Retina (tissue), 1 donor: Measurements from ENCODE around the gene PCDH15.

ENCODE experiments used
- DNase-seq: peaks from one replicate; pipeline ENCODE4 v3.0.0-alpha.2; 2016

PCDH15 gene

DNA sequence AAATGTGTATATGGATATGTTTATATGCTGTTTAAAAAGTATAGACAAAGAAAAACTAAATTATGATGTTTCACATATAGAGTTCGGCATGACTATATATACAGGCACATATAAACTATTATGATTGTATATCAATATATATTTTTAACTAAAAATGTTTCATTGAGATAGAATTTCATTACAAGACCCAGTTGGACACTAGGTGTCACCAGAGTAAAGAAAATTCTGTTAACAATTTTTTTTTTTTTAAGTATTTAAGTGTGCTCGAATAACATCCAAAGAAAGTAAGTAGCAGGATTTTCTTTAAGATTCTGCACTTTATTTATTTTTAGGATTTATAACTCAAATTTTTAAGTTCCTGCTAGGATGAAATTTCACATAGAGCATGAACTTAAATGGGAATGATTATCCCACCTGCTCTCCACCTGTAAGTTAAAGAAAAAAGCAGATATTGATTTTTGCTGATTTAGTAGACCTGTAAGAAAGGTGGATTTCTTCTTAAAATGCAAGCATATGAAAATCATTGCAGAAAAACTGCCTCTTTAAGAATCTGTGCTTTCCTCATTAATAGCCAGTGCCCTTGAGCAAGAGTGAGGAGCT lies 961.5 kb downstream of the PCDH15 start:
- no peak for DNase-seq

DNA sequence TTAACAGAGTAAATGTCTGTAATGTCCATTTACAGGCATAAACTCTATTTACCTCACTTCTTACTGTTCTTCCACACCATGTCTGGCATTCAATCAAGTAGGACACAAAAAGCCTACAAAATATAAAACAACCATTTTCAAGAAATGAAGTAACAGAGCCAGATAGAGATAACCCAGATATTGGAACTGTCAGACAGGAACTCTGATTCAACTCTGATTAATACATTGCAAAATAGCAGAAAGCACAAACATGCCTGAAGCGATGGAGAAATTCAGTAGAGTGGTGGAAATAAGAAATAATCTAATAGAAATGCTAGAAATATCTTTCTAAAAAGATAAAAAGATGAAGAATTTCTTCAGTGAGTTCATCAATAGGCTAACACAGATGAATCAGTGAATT lies 964.4 kb downstream of the PCDH15 start:
- DNase-seq = no peak

DNA sequence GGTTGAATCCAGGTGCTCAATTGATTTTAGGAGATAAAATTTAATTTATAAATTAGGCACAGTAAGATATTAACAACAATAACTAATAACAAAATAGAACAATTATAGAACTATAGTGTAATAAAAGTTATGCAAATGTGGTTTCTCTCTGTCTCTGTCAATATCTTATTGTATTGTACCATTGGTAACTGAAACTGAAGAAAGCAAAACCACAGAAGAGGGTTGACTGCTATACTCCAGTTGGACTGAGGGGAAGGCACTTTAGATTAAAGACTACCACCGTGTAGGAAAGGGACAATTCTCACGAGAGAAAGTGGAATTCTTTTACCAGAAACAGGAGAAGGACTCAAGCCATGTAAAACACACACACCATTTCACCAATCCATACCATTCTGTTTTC lies 967.1 kb downstream of the PCDH15 start:
- no peak for DNase-seq

DNA sequence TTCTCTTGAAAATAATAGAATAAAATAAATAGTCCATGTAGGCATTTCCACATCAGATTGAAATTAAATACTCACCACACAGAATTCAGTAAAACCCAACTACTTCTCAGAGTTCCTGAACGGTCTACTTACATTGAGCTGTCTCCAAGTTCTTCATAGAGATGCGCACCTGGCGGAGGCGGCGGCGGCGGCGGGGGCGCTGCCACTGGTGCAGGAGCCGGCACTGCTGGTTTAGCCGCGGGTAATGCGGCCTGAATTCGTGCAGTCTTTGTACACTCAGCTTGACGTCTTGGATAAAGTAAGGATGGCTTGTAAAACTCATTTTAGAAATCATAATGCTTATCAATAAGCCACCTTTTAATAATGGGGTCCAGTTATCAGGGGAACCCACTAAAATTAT lies 973.8 kb downstream of the PCDH15 start:
- DNase-seq = no peak

DNA sequence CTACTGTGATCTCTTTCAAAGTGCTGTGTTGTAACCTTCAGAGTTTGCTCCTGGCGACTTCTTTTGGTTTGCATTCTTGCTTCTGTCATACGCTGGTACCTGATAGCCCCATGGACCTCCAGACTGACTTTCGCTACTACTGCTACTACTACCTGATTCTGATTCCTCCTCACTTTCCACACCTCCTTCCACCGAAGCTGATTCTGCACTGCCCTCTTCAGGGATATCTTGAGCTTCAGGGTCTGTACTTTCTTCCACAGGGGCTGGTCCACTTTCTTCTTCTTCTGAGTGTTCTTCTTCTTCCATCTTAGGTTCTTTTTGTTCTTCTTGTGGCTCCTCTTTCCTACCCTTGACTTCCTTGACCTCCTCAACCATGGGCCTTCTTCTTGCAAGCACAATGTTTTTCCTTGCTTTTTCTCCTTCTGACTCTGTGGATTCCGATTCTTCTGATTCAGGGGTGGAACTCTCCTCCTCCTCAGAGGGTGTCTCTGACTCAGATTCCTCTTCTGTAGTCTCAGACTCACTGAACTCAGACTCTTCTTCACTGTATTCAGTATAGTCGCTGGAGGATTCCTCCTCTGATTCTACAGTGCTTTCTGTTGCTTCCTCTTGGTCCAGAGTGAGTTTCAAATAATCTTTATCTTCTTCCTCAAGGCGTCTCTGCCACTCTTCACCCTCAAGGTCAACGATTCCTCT lies 992.2 kb downstream of the PCDH15 start:
- no peak for DNase-seq

DNA sequence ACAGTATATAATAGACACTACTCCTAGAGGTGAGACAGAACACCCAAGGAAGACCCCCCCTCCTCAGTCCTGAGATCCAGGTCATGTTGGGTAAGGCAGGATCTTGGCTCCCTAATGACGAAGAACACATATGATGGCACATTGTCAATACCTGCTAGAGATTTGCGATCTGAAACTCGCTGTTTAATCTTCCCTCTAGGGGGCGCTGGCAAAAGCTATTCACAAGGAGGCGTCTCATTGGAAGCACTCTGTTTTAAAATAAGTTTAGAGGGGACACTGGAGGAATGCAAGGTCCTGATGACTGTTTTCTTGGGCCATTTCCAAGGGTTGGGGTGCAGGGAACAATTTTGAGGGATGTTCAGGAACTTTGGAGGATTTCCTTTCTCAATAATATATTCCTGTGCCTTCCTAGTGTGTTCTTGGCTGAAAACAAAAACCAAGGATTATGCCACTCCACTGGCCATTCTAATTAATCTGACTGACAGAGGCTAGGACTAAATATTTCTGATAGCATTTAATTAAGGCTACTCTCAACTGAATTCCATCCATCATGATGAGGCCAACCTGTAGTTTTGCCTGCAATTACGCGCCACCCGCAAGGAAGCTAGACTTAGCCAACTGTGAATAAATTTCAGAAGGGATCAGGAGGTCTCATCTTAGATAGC lies 1014.7 kb downstream of the PCDH15 start:
- peak; percentile 40 for DNase-seq

DNA sequence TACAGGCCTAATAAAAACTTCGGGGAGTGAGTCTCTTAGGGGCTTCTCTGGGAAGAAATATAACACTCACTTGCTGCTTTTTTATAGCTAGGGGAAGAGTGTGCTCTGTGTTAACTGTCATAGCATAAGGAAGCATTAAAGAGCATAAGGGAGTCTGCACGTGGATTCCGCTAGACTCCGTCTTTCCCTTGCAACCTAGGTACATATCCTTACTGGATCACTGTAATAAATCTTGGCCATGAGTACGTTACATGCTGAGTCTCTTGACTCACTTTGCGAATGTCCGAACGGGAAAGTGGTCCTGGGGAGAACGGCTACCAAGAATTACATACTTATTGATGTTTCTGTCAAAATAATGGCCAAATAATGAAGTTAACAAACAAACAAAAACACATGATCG lies 1029.3 kb downstream of the PCDH15 start:
- DNase-seq = no peak

DNA sequence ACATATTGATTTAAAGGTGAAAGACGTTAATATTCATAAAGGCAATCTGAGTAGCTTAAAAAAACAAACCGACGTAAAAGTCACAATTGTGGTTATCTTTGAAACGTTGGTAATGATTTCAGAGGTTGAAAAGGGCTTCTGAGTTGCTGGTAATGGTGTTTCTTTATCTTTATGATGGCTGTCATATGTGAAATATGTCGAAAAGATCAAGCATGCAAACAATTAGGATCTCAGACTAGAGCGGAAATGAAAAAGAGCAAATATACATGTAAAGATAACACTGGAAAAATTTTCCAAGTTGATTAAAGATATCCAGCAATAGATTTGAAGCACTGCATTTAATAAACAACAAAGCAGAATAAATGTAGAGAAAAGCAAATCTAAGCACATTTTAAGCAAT lies 1030.1 kb downstream of the PCDH15 start:
- no peak for DNase-seq

DNA sequence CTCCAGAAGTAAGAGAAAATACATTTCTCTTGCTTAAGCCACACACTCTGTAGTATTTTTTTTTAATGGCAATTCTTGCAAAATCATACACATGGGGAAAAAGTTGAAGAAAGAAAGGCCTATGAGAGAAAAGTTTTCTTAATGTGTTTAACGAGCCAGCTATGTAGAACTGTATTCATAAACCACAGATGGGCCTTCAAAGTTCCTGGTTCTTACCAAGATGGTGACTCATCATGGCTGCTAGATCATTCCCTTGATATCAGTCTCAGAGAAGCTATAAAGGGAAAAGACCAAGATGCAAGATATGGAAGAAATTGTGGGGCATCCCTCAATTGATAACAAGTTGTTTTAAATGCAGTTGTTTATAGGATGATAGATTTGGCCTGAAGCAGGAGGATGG lies 1035.7 kb downstream of the PCDH15 start:
- no peak for DNase-seq

DNA sequence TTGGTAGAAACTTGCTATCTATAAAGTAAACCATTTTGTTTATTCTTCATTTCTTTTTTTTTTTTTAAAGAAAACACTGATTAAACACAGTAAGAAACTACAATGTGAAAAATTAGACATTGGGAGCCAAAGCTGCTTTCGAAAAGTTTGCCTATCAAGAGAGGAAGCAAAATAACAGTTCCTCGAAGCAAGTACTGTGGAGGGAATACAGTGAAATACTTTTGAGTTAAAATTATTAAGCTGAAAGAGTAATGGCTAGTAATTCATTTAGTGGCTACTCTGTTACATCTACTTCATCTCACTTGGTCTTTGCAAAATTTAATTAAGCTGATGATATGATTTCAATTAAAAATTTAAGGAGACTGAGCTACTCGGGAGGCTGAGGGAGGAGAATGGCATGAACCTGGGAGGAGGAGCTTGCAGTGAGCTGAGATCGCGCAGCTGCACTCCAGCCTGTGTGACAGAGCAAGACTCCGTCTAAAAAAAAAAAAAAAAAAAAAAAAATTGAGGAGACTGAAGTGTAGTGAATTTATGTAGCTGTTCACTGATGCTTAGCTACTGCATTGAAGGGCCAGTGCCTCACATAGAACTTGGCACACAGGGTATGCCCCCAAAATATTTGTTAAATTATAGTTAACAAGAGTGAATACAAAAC lies 1046.3 kb downstream of the PCDH15 start:
- peak; percentile 15 for DNase-seq
